HG03045 (cell line): Measurements from ENCODE around the gene ZNF213.
"Not testable (repeated sequence)": the region's sequence is repeated elsewhere in the genome, so short reads cannot be mapped to it uniquely, and the experiment has no call there.

Experiments used
- ATAC-seq: cut with Tn5 transposase; IDR thresholded peaks from one replicate; pipeline ENCODE4 v1.9.1; 2021; ENCODE audit warnings: mild to moderate bottlenecking, moderate library complexity; ENCODE audit not compliant: unreplicated experiment

ZNF213 gene

DNA sequence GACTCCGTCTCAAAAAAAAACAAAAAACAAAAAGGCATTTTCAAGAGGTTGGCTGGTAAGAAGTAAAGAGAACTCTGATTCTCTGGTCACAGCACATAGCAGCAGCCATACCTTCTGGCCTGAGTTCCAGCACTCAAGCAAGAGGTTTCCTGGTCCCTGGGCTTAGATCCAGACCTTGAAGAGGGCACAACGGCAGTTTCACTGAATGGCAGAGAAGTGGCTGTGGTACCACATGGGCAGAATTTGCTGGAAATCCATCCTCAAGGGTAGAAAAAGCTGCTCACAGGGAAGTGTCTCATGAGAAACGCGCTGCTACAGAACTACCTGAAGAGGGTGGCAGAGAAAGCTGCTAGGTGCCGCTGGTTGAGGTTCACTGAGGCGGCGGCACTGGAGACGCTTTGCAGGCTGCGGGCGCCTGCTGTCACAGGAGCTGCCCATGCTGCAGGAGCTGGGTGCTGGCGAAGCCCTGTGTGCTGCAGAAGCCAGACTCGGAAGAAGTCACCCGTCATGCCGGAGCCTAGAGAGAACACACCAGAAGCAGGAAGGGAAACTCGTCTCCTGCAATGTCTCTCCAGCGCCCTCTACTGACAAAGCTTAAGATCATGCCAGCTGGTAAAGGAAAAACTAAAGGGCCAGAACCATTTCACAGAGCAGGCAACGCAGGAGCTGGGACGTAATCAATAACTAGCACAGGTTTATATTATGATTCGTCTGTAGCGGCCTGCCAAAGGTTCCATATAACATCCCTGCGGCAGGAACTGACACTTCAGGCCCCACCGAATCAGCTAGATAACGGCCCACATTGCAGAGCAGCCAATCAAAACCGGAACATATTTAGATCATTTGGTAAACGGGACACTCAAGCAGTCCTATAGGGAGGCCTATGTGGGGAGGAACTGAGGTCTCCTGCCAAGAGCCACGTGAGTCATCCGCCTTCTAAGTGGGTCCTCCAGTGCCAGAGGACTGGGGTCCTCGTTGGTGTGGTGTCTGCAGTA lies 5.4 kb upstream of the ZNF213 start:
- peak; percentile 46 for ATAC-seq

DNA sequence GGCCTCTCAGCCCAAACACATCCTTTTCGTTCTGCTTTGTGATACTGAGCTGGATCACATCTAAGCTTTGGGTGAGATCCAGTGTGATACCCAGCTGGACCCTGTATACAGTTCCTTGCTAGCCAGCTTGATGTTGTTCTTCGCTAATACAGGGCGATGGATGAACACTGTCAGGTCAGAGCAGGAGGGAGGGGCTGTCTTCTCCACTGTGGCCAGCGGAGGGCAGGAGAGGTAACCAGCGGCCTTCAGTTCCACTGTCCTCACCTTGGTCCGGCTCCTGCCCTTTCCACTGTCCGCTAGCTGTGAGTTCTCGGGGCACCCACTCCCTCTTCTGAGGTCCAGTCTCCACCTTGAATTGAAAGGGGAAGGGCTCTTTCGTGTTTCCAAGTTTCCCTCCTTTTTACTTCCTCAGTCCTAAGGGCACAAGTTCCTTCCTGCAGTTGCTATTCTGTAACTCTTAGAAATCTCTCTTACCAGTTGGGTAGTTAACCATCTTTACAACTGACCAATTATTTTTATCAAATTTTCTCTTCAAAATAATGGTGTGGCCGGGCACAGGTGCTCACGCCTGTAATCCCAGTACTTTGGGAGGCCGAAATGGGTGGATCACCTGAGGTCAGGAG lies 3.0 kb upstream of the ZNF213 start:
- no peak for ATAC-seq

DNA sequence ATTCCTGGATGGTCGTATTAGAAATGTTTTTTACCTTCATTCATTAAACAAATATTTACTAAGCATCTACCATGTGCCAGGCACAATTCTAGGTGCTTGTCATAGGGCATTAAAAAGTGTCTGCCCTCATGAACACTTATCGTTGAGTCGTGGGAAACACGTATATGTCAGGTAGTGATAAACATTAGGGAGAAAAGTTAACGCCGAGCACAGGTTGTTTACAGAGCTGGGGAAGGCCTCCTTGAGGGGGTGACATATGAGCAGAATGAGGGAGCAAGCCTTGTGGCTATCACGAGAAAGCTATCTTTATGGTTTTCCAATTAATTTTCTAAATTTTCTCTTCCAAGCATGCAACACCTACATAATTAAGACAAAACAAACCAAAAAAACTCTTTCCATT lies 985 bp upstream of the ZNF213 start:
- no peak for ATAC-seq

DNA sequence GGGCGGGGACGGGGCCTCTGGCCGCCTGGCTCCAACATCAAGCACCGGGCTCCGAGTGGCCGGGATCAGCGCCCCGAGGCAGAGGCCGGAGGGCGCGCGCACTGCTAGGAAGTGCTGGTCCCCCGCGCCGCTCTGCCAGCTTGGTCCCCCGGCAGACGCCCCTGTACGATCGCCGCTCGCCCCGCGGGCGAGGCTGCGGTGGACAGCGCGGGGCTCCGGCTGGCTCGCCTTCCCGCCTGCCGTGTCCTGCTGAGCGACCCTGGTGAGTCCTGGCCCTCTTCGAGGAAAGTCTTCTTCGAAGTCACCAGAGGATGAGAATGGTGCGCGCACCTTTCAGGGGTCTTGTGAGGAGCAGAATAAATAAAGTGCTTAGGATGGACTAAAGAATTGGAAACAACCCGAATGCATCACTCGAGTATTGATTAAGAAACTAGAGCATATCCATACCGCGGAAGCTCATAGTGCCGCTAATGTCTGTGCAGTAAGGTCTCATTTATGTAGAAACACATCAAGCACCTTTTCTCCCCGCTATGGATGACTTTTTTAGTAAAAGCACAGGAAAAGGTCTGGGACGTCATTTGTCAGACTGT lies 392 bp downstream of the ZNF213 start:
- no peak for ATAC-seq

DNA sequence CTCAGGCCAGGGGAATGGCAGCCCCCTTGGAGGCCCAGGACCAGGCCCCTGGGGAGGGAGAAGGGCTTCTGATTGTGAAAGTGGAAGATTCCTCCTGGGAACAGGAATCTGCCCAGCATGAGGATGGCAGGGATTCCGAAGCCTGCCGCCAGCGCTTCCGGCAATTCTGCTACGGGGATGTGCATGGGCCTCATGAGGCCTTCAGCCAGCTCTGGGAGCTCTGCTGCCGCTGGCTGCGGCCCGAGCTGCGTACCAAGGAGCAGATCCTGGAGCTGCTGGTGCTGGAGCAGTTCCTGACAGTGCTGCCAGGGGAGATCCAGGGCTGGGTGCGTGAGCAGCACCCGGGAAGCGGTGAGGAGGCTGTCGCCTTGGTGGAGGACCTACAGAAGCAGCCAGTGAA lies 2.4 kb downstream of the ZNF213 start:
- no peak for ATAC-seq

DNA sequence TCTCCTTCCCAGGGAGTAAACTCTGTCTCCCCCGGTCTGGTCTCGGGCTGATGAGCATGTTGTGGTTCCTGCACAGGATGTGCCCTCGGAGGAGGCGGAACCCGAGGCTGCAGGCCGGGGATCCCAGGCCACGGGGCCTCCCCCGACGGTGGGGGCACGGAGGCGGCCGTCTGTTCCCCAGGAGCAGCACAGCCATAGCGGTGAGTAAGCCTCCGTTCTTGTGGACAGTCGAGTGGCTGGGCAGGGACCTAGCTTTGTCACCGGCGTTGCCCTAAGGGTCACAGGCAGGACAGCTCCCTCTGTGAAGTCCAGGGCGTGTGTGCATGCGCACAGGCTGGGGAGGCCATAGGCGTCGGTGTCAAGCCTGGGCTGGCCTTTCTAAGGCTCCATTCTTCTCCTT lies 3.5 kb downstream of the ZNF213 start:
- no peak for ATAC-seq

DNA sequence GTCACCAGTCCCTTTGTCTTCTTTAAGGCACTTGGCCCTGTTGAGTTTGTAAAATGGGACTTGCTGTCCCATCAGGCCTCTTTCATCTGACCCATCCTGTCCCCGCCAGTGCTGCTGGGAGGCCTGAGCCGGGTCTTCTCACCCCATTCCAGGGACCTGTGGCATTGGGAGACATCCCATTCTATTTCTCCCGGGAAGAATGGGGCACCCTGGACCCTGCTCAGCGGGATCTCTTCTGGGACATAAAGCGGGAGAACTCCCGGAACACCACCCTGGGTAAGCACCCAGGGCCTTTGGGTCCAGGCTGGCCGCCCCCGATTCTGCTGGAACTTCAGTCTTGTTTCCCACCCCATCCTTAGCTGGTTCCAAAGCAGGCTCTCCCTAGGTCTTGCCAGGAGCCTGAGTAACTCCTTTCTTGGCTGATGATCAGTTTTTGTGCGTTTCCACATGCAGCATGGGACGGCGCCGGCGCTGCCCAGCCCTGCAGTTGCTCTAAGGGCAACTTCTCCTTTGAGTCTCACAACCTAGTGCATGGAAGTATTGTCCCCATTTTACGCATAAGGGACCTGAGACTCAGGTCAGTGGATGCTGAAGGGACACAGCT lies 4.1 kb downstream of the ZNF213 start:
- no peak for ATAC-seq

DNA sequence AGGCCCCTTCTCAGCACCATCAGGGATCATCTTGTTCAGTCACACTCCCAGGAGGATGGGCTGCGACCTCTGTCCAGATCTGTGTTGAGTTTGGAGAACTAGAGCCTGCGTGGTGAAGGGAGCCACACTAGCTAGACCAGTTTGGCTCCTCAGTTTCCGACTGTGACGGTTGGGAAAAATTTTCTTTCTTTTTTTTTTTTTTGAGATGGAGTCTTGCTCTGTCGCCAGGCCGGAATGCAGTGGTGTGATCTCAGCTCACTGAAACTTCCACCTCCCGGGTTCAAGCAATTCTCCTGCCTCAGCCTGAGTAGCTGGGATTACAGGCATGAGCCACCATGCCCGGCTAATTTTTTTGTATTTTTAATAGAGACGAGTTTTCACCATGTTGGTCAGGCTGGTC lies 4.7 kb downstream of the ZNF213 start:
- not testable (repeated sequence) for ATAC-seq

DNA sequence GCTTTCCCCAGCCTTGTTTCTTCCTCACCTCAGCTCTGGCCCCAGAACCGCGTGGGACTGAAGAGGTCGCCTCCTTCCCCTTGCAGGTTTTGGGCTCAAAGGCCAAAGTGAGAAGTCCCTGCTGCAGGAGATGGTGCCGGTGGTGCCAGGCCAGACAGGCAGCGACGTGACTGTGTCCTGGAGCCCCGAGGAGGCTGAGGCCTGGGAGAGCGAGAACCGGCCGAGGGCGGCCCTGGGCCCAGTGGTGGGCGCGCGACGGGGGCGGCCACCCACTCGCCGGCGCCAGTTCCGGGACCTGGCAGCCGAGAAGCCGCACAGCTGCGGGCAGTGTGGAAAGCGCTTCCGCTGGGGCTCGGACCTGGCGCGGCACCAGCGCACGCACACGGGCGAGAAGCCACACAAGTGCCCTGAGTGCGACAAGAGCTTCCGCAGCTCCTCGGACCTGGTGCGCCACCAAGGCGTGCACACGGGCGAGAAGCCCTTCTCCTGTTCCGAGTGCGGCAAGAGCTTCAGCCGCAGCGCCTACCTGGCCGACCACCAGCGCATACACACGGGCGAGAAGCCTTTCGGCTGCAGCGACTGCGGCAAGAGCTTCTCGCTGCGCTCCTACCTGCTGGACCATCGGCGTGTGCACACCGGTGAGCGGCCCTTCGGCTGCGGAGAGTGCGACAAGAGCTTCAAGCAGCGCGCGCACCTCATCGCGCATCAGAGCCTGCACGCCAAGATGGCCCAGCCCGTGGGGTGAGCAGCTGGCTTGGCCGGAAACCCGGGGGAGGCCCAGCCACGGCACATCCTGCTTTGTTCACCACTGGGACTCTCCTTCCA lies 6.0 kb downstream of the ZNF213 start:
- ATAC-seq = no peak

DNA sequence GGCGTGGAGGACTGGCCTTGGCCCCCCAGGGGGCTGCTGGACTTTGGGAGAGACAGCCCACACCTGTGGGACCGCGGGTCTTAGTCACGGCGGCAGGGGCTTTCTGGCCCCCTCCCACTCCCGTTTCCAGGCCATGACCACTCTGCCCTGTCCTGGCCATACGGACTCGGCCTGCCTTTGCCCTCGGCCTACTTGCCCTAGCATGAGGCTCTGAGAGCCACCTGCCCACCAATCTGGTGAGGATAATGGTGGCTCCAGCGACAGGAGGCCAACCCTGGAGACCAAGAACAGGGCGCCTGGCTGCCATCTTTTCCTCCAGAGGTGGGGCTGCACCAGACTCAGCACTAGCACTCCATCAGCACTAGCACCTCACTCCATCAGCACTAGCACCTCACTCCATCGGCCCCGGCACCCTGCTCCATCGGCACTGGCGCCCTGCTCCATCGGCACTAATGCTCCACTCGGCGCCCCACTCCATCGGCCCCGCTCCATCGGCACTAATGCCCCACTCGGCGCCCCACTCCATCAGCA lies 7.0 kb downstream of the ZNF213 start:
- no peak for ATAC-seq

DNA sequence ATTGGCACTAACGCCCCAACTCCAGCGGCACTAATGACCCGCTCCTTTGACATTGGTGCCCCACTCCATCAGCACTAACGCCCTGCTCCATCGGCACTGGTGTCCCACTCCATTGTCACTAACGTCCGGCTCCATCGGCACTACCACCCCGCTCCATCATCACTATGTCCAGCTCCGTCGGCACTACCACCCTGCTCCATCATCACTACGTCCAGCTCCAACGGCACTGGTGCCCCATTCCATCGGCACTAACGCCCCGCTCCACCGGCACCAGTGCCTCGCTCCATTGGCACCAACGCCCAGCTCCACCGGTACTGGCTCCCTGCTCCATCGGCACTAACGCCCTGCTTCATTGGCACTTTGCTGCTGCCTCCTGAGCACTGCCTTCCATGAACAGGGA lies 7.5 kb downstream of the ZNF213 start:
- ATAC-seq = no peak

DNA sequence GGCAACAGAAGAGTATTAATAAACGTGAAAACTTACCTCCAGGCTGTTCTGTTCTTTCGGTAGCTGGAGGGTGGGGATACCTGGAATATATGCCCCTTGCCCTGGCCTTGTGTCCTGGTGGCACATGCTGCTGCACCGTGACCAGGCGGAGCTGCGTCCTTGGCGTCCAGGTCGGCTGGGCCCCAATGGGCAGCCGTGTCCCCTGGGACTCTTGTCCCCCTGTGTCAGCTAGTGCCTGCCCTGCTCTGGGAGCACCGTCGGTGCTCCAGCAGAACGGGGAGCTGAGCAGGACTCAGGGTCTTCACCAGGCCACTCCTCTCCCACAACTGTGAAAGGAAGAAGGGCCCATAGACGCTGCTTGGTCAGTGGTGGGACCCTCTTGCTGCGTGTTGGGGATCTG lies 7.9 kb downstream of the ZNF213 start:
- ATAC-seq = no peak

DNA sequence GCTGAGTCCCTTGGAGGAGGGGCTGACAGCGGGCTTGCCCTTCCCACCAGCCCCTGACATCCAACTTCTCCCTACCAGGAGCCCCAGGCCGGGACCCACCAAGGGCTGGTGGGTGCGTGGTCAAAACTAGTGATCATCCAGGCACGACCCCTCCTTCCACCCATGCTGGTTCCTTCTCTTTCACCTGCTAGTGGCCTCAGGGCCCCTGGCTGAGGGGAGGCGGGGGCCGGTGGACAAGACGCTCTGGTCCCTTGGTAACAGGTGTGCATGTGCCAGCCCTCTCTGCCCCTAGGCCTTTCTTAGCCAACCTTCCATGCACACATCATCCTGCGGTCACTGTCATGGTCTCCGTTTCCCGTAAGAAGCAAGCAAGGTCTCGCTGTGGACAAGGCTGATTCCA lies 8.4 kb downstream of the ZNF213 start:
- ATAC-seq = no peak

DNA sequence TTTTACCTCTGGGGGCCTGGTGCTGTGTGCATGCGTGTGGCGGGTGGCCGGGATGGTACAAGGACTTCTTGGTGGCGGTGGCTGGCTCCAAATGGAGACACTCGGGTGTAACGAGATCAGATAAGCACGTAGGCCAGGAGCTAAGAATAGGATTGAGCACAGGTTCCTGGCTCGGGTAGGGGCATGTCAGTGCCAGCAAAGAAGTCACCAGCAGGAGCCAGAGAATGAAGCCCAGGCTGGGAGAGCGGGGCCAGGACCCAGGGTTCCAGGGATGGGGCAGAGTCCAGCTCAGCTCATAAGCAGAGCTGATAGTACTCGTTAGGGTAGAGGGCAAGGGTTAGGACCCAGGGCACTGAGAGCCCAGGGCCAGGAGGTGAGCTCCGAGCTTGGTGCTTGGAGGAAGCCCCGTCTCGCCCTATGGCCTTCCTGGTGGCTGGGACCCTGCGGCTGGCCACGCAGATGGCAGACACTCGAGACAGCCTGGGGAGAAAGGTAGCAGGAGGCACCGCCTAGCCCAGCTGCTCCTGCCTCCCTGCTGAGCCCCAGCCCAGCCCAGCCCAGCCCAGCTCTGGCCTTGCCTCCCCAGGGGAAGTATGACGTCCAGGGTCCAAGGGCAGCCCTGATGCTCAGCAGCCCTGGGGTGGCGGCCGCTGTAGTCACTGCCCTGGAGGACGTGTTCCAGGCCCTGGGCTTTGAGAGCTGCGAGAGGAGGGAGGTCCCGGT lies 8.9 kb downstream of the ZNF213 start:
- ATAC-seq = no peak

DNA sequence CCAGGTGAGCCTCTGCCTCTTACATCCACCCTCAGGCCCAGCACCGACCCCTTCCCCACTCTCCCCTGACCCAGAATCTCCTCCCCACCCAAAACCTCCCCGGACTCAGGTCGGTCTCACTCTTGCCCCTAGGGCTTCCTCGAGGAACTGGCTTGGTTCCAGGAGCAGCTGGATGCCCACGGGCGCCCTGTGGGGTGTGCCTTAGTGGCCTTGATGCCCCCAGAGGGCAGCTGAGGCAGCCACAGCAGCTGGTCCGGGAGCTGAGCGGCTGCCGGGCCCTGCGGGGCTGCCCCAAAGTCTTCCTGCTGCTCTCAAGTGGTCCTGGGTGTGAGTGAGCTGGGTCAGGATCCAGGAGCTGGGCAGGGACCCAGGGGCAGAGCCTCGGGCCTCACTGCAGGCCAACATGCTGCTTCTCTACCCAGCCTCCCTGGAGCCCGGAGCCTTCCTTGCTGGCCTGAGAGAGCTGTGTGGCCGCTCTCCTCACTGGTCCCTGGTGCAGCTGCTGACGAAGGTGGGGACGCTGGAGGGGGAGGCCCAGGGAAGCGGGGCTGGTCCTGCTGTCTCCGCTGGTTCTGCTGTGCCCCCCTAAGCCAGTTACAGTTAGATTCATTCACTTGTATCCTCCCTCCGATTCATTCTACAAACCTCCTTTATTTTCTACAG lies 9.6 kb downstream of the ZNF213 start:
- ATAC-seq = no peak

DNA sequence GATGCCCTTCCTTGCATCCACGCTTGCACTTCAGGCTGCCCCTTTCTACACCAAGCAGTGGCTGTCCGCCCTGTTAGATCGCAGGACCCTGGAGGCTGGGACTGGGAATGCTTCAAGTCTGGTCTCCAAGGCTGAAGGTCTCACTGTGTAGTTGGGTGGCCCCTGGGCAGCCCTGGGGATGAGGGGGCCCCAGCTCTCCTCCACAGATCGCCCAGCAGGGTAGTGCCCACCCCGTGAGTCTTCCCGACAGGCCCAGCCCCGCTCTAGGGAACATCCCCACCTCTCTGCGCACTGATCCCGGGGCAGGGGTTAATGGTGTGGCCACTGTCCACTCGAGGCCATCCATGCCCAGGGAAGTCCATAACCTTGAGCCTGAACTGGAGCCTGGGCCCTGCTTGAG lies 10.3 kb downstream of the ZNF213 start:
- no peak for ATAC-seq

DNA sequence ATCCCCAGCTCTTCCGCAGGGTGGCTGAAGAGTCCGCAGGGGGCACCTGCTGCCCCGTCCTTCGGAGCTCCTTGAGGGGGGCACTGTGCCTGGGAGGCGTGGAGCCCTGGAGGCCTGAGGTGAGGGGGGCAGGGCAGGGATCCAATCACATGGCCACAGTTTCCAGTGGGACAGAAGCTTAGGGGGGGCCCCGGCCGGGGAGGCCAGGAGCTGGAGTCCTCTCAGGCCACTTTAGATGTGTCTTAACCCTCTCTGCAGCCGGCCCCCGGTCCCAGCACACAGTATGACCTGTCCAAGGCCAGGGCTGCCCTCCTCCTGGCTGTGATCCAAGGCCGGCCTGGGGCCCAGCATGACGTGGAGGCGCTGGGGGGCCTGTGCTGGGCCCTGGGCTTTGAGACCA lies 10.8 kb downstream of the ZNF213 start:
- no peak for ATAC-seq

DNA sequence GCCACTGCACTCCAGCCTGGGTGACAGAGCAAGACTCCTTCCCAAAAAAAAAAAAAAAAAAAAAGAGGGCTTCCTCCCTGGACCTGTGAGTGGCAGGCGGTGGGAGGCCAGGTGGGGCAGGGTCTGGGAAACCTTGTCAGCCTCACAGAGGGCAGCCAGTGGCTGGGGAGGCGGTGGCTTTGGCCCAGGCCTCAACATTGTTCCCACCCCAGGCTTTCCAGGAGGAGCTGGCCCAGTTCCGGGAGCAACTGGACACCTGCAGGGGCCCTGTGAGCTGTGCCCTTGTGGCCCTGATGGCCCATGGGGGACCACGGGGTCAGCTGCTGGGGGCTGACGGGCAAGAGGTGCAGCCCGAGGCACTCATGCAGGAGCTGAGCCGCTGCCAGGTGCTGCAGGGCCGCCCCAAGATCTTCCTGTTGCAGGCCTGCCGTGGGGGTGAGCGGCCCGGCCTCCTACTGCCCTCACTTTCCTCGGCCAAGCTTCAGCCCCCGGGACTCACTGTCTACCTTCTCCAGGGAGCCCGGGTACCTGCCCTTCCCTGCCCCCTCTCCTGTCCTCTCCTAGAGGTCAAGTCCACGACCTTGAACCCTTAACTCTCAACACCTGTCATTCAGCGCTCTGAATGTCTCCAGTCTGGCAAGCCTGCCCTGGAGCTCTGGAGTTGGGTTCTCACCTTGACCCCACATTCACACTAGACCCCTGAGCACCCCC lies 12.4 kb downstream of the ZNF213 start:
- no peak for ATAC-seq

DNA sequence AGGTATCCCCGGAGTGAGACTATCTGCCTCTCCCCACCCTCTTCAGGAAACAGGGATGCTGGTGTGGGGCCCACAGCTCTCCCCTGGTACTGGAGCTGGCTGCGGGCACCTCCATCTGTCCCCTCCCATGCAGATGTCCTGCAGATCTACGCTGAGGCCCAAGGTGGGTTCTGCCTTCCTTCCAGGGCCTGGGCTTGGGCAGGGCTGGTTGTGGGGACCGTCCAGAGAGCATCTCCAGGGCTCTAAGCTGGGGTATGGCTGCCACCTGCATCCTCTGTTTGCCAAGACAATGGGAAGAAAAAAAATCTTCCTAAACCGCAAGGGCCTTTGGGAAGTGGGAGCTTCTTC lies 12.9 kb downstream of the ZNF213 start:
- no peak for ATAC-seq
